ENCODE results near the gene SETD2.
A peak's percentile ranks its signal among the peaks of the same experiment; 100 is the strongest.

SETD2 gene

GRCh38 chr3:47018269-47018611, 145.7 kb downstream of the SETD2 start:
- Histone ChIP-seq H3K27me3 (ENCODE audit: insufficient read depth, poor library complexity, severe bottlenecking) (no peaks in the 10 kb centered on the region), H3K4me3 (replicated peaks; ENCODE audit: insufficient read depth, low read length) (no peak overlapping the region), H3K27ac (replicated peaks) (peak overlapping the region; percentile 65)
- TF ChIP-seq CTCF (IDR thresholded peaks at IDR 0.05; ENCODE audit: insufficient read depth, low read length) (no peak), POLR2AphosphoS5 (IDR thresholded peaks at IDR 0.05; ENCODE audit: low read depth) (no peak), REST (IDR thresholded peaks at IDR 0.05; ENCODE audit: insufficient replicate concordance, low read depth) (no peak), SPI1 (IDR thresholded peaks at IDR 0.05; ENCODE audit: borderline replicate concordance, low read depth) (no peak), GABPA (IDR thresholded peaks at IDR 0.05; ENCODE audit: low read depth) (no peak)
- no peak for DNase-seq (ENCODE audit: low read depth in 1 of 2, low spot score in 1 of 2)

- Histone ChIP-seq H3K27ac (replicated peaks) (peak overlapping the region; percentile 65), H3K4me3 (replicated peaks; ENCODE audit: insufficient read depth, low read length) (no peak overlapping the region), H3K27me3 (ENCODE audit: insufficient read depth, poor library complexity, severe bottlenecking) (no peaks in the 10 kb centered on the region)
- peak in 1 of 2 experiments; percentile 82 for DNase-seq (ENCODE audit: low read depth in 1 of 2, low spot score in 1 of 2)
- no peak for TF ChIP-seq GABPA (IDR thresholded peaks at IDR 0.05; ENCODE audit: low read depth)
- TF ChIP-seq POLR2AphosphoS5 (IDR thresholded peaks at IDR 0.05; ENCODE audit: low read depth) = 0 out of 2 replicates have a peak, but pooled peaks have one; percentile 20
- TF ChIP-seq CTCF (IDR thresholded peaks at IDR 0.05; ENCODE audit: insufficient read depth, low read length) = no peak
- TF ChIP-seq SPI1 (IDR thresholded peaks at IDR 0.05; ENCODE audit: borderline replicate concordance, low read depth) = no peak
- TF ChIP-seq REST (IDR thresholded peaks at IDR 0.05; ENCODE audit: insufficient replicate concordance, low read depth) = no peak
These were observed 146.2 kb downstream of the SETD2 start for GRCh38 chr3:47017504-47018268.

GRCh38 chr3:47016934-47017435, 146.9 kb downstream of the SETD2 start:
- no peak overlapping the region for H3K4me3 ChIP-seq (replicated peaks; ENCODE audit: insufficient read depth, low read length)

More at GRCh38 chr3:47016934-47017435, 146.9 kb downstream of the SETD2 start:
- Histone ChIP-seq H3K27me3 (ENCODE audit: insufficient read depth, poor library complexity, severe bottlenecking) (no peaks in the 10 kb centered on the region), H3K27ac (replicated peaks) (peak overlapping the region; percentile 65)
- no peak for TF ChIP-seq REST (IDR thresholded peaks at IDR 0.05; ENCODE audit: insufficient replicate concordance, low read depth)
- peak; percentile 52; the same call in 1 of the 2 replicates for TF ChIP-seq SPI1 (IDR thresholded peaks at IDR 0.05; ENCODE audit: borderline replicate concordance, low read depth)
- TF ChIP-seq POLR2AphosphoS5 (IDR thresholded peaks at IDR 0.05; ENCODE audit: low read depth) = peak; percentile 34
- DNase-seq (ENCODE audit: low read depth in 1 of 2, low spot score in 1 of 2) = peak; percentile 62 to 79

Measured in HL-60 (cell line).